GF-D8 (cell line): ENCODE data around the gene TNNT1.

Source experiments
- DNase-seq: peaks from one replicate; lab custom pipeline; 2025; lab: John Stamatoyannopoulos, UW

TNNT1 gene

GRCh38 chr19:55141696-55142095, 7.3 kb downstream of the TNNT1 start:
- DNase-seq, result no peak

- DNase-seq, result no peak
Measured at GRCh38 chr19:55137915-55138314, 11.1 kb downstream of the TNNT1 start.

GRCh38 chr19:55136399-55137102, 12.5 kb downstream of the TNNT1 start:
- no peak for DNase-seq

GRCh38 chr19:55134736-55135135, 14.3 kb downstream of the TNNT1 start:
- DNase-seq, result no peak

- DNase-seq, result no peak
Measured at GRCh38 chr19:55133639-55134444, 15.2 kb downstream of the TNNT1 start.

- DNase-seq, result no peak
Measured at GRCh38 chr19:55132453-55133129, 16.4 kb downstream of the TNNT1 start.

GRCh38 chr19:55131421-55131820, 17.6 kb downstream of the TNNT1 start:
- DNase-seq, result no peak

- no peak for DNase-seq
Measured at GRCh38 chr19:55119053-55119452, 30.0 kb downstream of the TNNT1 start.

GRCh38 chr19:55118401-55118991, 30.5 kb downstream of the TNNT1 start:
- no peak for DNase-seq

- peak; percentile 93 for DNase-seq
Measured at GRCh38 chr19:55117663-55118391, 31.2 kb downstream of the TNNT1 start.

- DNase-seq, result no peak
Measured at GRCh38 chr19:55116859-55117662, 31.9 kb downstream of the TNNT1 start, which contains the start of gene PPP1R12C. Gene PPP1R12C, minus strand, starts transcription at chr19:55117637. Its CDS starts 94 bp downstream, at chr19:55117543.

GRCh38 chr19:55116232-55116858, 32.7 kb downstream of the TNNT1 start:
- DNase-seq, result peak; percentile 24

GRCh38 chr19:55115446-55116065, 33.5 kb downstream of the TNNT1 start:
- DNase-seq, result no peak

- DNase-seq, result no peak
Measured at GRCh38 chr19:55114566-55115145, 34.4 kb downstream of the TNNT1 start.

GRCh38 chr19:55113570-55114039, 35.4 kb downstream of the TNNT1 start:
- DNase-seq, result no peak

- DNase-seq, result no peak
Measured at GRCh38 chr19:55112777-55113569, 36.0 kb downstream of the TNNT1 start.

- DNase-seq, result no peak
Measured at GRCh38 chr19:55112246-55112776, 36.7 kb downstream of the TNNT1 start.

GRCh38 chr19:55111238-55111831, 37.7 kb downstream of the TNNT1 start:
- DNase-seq, result no peak
